Smooth muscle cell (in vitro differentiated cells): ENCODE data around the gene RNF111. TPM values are rescaled to one million over a fixed set of nuclear protein-coding genes. Genes with fewer than 3 reads are reported as not detected.

ENCODE experiments used
- DNase-seq: peaks from one replicate; lab custom pipeline; 2025; ENCODE audit not compliant: unreplicated experiment; lab: John Stamatoyannopoulos, UW
- H2AFZ ChIP-seq: fragments of 200-600 bp; sonication (generic); 2 replicates; pipeline ENCODE4 v1.6.0; 2016; ENCODE audit warnings: antibody characterized with exemption, low read depth, mild to moderate bottlenecking
- H3F3A ChIP-seq: fragments of 200-600 bp; sonication (generic); 2 replicates; pipeline ENCODE4 v1.6.0; 2017; ENCODE audit warnings: antibody characterized with exemption, low read depth
- H3K27ac ChIP-seq: fragments of 200-600 bp; sonication (generic); 2 replicates; pipeline ENCODE4 v1.5.1; 2016; ENCODE audit warnings: low read depth, mild to moderate bottlenecking
- H3K27me3 ChIP-seq: fragments of 200-600 bp; sonication (generic); 2 replicates; pipeline ENCODE4 v1.6.1; 2016; ENCODE audit warnings: low read depth, mild to moderate bottlenecking
- H3K36me3 ChIP-seq: fragments of 200-600 bp; sonication (generic); 2 replicates; pipeline ENCODE4 v1.5.1; 2016; ENCODE audit warnings: low read depth
- H3K4me1 ChIP-seq: fragments of 200-600 bp; sonication (generic); 2 replicates; pipeline ENCODE4 v1.5.1; 2016; ENCODE audit warnings: low read depth
- H3K4me2 ChIP-seq: fragments of 200-600 bp; sonication (generic); 2 replicates; pipeline ENCODE4 v1.6.0; 2016; ENCODE audit warnings: mild to moderate bottlenecking
- H3K4me3 ChIP-seq: fragments of 200-600 bp; sonication (generic); 2 replicates; pipeline ENCODE4 v1.5.1; 2016; ENCODE audit warnings: mild to moderate bottlenecking
- H3K79me2 ChIP-seq: fragments of 200-600 bp; sonication (generic); 2 replicates; pipeline ENCODE4 v1.6.0; 2016; ENCODE audit warnings: low read depth, mild to moderate bottlenecking
- H3K9ac ChIP-seq: fragments of 200-600 bp; sonication (generic); 2 replicates; pipeline ENCODE4 v1.6.0; 2016; ENCODE audit warnings: low read depth
- H3K9me3 ChIP-seq: fragments of 200-600 bp; sonication (generic); replicated peaks from 2 replicates; pipeline ENCODE4 v1.5.1; 2016; ENCODE audit warnings: low read depth
- H4K20me1 ChIP-seq: fragments of 200-600 bp; sonication (generic); 2 replicates; pipeline ENCODE4 v1.6.0; 2016; ENCODE audit warnings: low read depth
- CTCF ChIP-seq: fragments of 200-600 bp; sonication (generic); IDR thresholded peaks from 2 replicates; pipeline ENCODE4 v1.5.1; 2017; ENCODE audit warnings: borderline replicate concordance, mild to moderate bottlenecking, antibody characterized with exemption; ENCODE audit not compliant: insufficient read depth, poor library complexity, severe bottlenecking
- WGBS: methylation state at CpG from one replicate; pipeline ENCODE4 v1.1.7; 2016; ENCODE audit warnings: low lambda C conversion rate; 5-methylcytosine and 5-hydroxymethylcytosine counted together
- polyA plus RNA-seq: library from polyadenylated mRNA; unstranded; fragments of >200 nt; fragmentation: Nextera tagmentation; extraction: Ambion mirVana; gene quantifications from 2 replicates; pipeline ENCODE4 v1.2.1, GENCODE V29; 2016
- total RNA-seq: library from RNA; depleted of rRNA; stranded (reverse); fragments of >200 nt; gene quantifications from 2 replicates; pipeline ENCODE4 v1.2.3, GENCODE V29; 2014

RNF111 gene
- total and polyA plus RNA-seq, 2 experiments from 2014 or later, result 15.3 to 37.8 TPM

- no peak for TF ChIP-seq CTCF
- Histone ChIP-seq H4K20me1 (peaks cover 90% of the 10 kb centered on the region), H3K36me3 (no peaks in the 10 kb centered on the region), H3K4me3 (no peak overlapping the region), H3K4me2 (no peak overlapping the region), H3K4me1 (no peaks in the 10 kb centered on the region), H3K27ac (no peak overlapping the region), H3K79me2 (peaks cover 85% of the 10 kb centered on the region), H3F3A (no peaks in the 10 kb centered on the region), H3K9me3 (no peaks in the 10 kb centered on the region), H3K27me3 (no peaks in the 10 kb centered on the region), H2AFZ (no peak overlapping the region), H3K9ac (no peak overlapping the region)
- no peak for DNase-seq
These were observed 32.9 kb downstream of the RNF111 start for GRCh38 chr15:59020322-59020721.

- peaks cover 86% of the 10 kb centered on the region for H4K20me1 ChIP-seq
- TF ChIP-seq CTCF, result no peak
These were observed 34.7 kb downstream of the RNF111 start for GRCh38 chr15:59022188-59022587.

GRCh38 chr15:59026207-59026606 lies 38.7 kb downstream of the RNF111 start:
- no peak overlapping the region for H3K4me2 ChIP-seq
- peaks cover 89% of the 10 kb centered on the region for H4K20me1 ChIP-seq
- H3K4me1 ChIP-seq, result no peaks in the 10 kb centered on the region
- H3K27ac ChIP-seq, result no peak overlapping the region
- no peaks in the 10 kb centered on the region for H3K9me3 ChIP-seq
- DNase-seq, result no peak
- no peaks in the 10 kb centered on the region for H3K36me3 ChIP-seq
- no peak overlapping the region for H2AFZ ChIP-seq
- H3K27me3 ChIP-seq, result no peaks in the 10 kb centered on the region
- H3F3A ChIP-seq, result no peaks in the 10 kb centered on the region
- H3K4me3 ChIP-seq, result no peak overlapping the region
- H3K79me2 ChIP-seq, result peaks cover 93% of the 10 kb centered on the region
- H3K9ac ChIP-seq, result no peak overlapping the region
- 99% methylated on average over 3 of the region's 3 CpGs for WGBS
- TF ChIP-seq CTCF, result no peak

More at GRCh38 chr15:59022188-59022587, 34.7 kb downstream of the RNF111 start:
- Histone ChIP-seq H3K27ac (no peak overlapping the region), H3K4me2 (no peak overlapping the region), H3K27me3 (no peaks in the 10 kb centered on the region), H3K9me3 (no peaks in the 10 kb centered on the region), H3F3A (no peaks in the 10 kb centered on the region), H3K4me1 (no peaks in the 10 kb centered on the region), H3K36me3 (no peaks in the 10 kb centered on the region), H3K9ac (no peak overlapping the region), H3K4me3 (no peak overlapping the region), H3K79me2 (peaks cover 85% of the 10 kb centered on the region), H2AFZ (no peak overlapping the region)
- WGBS, result 100% methylated on average over 1 of the region's 1 CpG
- no peak for DNase-seq

GRCh38 chr15:59028387-59028955 lies 41.0 kb downstream of the RNF111 start:
- no peak for TF ChIP-seq CTCF
- WGBS, result 100% methylated on average over 4 of the region's 4 CpGs
- peaks cover 92% of the 10 kb centered on the region for H4K20me1 ChIP-seq
- H3K4me3 ChIP-seq, result no peak overlapping the region
- no peak overlapping the region for H2AFZ ChIP-seq
- H3K36me3 ChIP-seq, result no peaks in the 10 kb centered on the region
- no peaks in the 10 kb centered on the region for H3K4me1 ChIP-seq
- H3K79me2 ChIP-seq, result peaks cover 94% of the 10 kb centered on the region
- H3K4me2 ChIP-seq, result no peak overlapping the region
- H3F3A ChIP-seq, result no peaks in the 10 kb centered on the region
- no peak overlapping the region for H3K9ac ChIP-seq
- no peaks in the 10 kb centered on the region for H3K27me3 ChIP-seq
- no peaks in the 10 kb centered on the region for H3K9me3 ChIP-seq
- DNase-seq, result no peak
- H3K27ac ChIP-seq, result no peak overlapping the region
